Dermis microvascular lymphatic vessel endothelial cell (primary cell): ENCODE data around the gene CSGALNACT2. TPM values are rescaled to one million over a fixed set of nuclear protein-coding genes. Genes with fewer than 3 reads are reported as not detected.
"Not testable (repeated sequence)": the region's sequence is repeated elsewhere in the genome, so short reads cannot be mapped to it uniquely, and the experiment has no call there.

Experiments used
- DNase-seq, 2 donors: peaks; one replicate each; pipeline versions ENCODE4 v3.0.0 to v3.0.0-alpha.2; 2010; ENCODE audit warnings: low read depth in 2 of 2
- total RNA-seq: library from RNA; depleted of rRNA; stranded (reverse); fragments of >200 nt; gene quantifications from 2 replicates; pipeline ENCODE4 v1.2.1, GENCODE V29; 2014

Gene CSGALNACT2
- total RNA-seq = 5.5 and 6.8 TPM in 2 replicates

GRCh38 chr10:43138021-43138756 is at the start of gene CSGALNACT2:
Gene CSGALNACT2, plus strand, starts transcription at chr10:43138445. Its CDS starts 16,705 bp downstream, at chr10:43155150.
- DNase-seq = peak; percentile 30 to 85

- no peak for DNase-seq
Observed at GRCh38 chr10:43089519-43089918, 48.7 kb upstream of the CSGALNACT2 start.

GRCh38 chr10:43090188-43090587 is 48.1 kb upstream of the CSGALNACT2 start:
- no peak for DNase-seq

- no peak for DNase-seq
Observed at GRCh38 chr10:43090664-43091063, 47.6 kb upstream of the CSGALNACT2 start.

GRCh38 chr10:43091846-43092245 is 46.4 kb upstream of the CSGALNACT2 start:
- DNase-seq = no peak

GRCh38 chr10:43093423-43094076 is 44.7 kb upstream of the CSGALNACT2 start:
- DNase-seq = no peak

- no peak for DNase-seq
Observed at GRCh38 chr10:43094085-43094484, 44.2 kb upstream of the CSGALNACT2 start.

- not testable (repeated sequence) for DNase-seq
Observed at GRCh38 chr10:43099339-43099738, 38.9 kb upstream of the CSGALNACT2 start.

GRCh38 chr10:43099928-43100327 is 38.3 kb upstream of the CSGALNACT2 start:
- DNase-seq = no peak

- no peak for DNase-seq
Observed at GRCh38 chr10:43100366-43100765, 37.9 kb upstream of the CSGALNACT2 start.

- DNase-seq = no peak
Observed at GRCh38 chr10:43102063-43102828, 36.0 kb upstream of the CSGALNACT2 start.

GRCh38 chr10:43105102-43105955 is 32.9 kb upstream of the CSGALNACT2 start:
- DNase-seq = peak; percentile 6 to 62

- no peak for DNase-seq
Observed at GRCh38 chr10:43105956-43106229, 32.4 kb upstream of the CSGALNACT2 start.

- no peak for DNase-seq
Observed at GRCh38 chr10:43106256-43107091, 31.8 kb upstream of the CSGALNACT2 start.

- DNase-seq = no peak
Observed at GRCh38 chr10:43108951-43109350, 29.3 kb upstream of the CSGALNACT2 start.

GRCh38 chr10:43109671-43110249 is 28.5 kb upstream of the CSGALNACT2 start:
- DNase-seq = no peak

GRCh38 chr10:43110338-43111071 is 27.7 kb upstream of the CSGALNACT2 start:
- no peak for DNase-seq

- no peak for DNase-seq
Observed at GRCh38 chr10:43111101-43111500, 27.1 kb upstream of the CSGALNACT2 start.

- no peak for DNase-seq
Observed at GRCh38 chr10:43111921-43112607, 26.2 kb upstream of the CSGALNACT2 start.
